H1 (cell line): Measurements from ENCODE around the gene PCDHAC1.

Experiments
- BRCA1 ChIP-seq: IDR thresholded peaks from 2 replicates; pipeline ENCODE4 v1.6.1; 2012; ENCODE audit warnings: low read depth, low read length, improper control_type of control experiment
- HDAC6 ChIP-seq: IDR thresholded peaks from one replicate; pipeline ENCODE4 v1.7.1; 2012; ENCODE audit warnings: low read depth, mild to moderate bottlenecking, inconsistent platforms, low read length, moderate library complexity
- POLR2A ChIP-seq, 2 experiments: IDR thresholded peaks; 1 replicate in 1 of 2; 2 replicates in 1 of 2; pipeline ENCODE4 v1.6.1; 2011; ENCODE audit warnings: low read depth in 2 of 2, low read length in 2 of 2, mild to moderate bottlenecking in 2 of 2; ENCODE audit errors: control extremely low read depth in 1 of 2
- POLR2AphosphoS5 ChIP-seq: IDR thresholded peaks from 2 replicates; pipeline ENCODE4 v1.6.1; 2011; ENCODE audit warnings: low read depth, low read length
- RAD21 ChIP-seq, 2 experiments: IDR thresholded peaks in 1 of 2; conservative IDR thresholded peaks in 1 of 2; 2 replicates each; pipeline ENCODE4 v1.6.1; 2011; ENCODE audit warnings: low read depth in 2 of 2, low read length in 2 of 2, improper control_type of control experiment in 1 of 2, inconsistent platforms in 1 of 2, mild to moderate bottlenecking in 1 of 2, moderate library complexity in 1 of 2
- RFX5 ChIP-seq: IDR thresholded peaks from 2 replicates; pipeline ENCODE4 v1.6.1; 2011; ENCODE audit warnings: low read depth, low read length, improper control_type of control experiment, borderline replicate concordance
- ZNF274 ChIP-seq: IDR thresholded peaks from 2 replicates; pipeline ENCODE4 v1.7.0; 2012; ENCODE audit warnings: low read length, borderline replicate concordance; ENCODE audit errors: extremely low read depth
- TF ChIP-seq, protein P1 (sequence below), 3 experiments: IDR thresholded peaks; 1 replicate in 2 of 3; 2 replicates in 1 of 3; pipeline versions ENCODE4 v1.5.1 to v1.6.1; 2011; ENCODE audit warnings: low read length in 3 of 3, mild to moderate bottlenecking in 3 of 3, inconsistent platforms in 2 of 3, low read depth in 1 of 3, moderate library complexity in 1 of 3; ENCODE audit not compliant: insufficient read depth in 1 of 3; ENCODE audit errors: control extremely low read depth in 1 of 3

DNA sequence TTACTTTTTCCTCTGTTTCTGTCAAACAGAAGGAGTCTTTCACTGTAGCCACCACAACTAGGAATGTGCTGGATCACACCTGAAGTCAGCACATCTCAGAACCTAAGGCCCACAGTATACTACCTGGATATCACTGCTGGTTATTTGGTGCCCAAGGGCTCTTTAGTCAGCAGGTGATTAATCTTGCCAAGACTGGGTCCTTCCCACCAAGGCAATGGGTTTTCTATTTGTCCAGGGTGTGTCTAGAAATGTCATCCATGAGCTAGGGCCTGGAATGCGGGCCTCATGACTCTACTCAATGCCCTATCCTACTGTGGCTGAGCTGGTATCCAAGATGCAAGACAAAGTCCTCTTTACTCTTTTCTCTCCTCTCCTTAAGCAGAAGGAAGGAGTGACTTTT is 9.8 kb upstream of the PCDHAC1 start:
- no peak for TF ChIP-seq POLR2AphosphoS5
- no peak for TF ChIP-seq BRCA1
- TF ChIP-seq, protein P1, sequence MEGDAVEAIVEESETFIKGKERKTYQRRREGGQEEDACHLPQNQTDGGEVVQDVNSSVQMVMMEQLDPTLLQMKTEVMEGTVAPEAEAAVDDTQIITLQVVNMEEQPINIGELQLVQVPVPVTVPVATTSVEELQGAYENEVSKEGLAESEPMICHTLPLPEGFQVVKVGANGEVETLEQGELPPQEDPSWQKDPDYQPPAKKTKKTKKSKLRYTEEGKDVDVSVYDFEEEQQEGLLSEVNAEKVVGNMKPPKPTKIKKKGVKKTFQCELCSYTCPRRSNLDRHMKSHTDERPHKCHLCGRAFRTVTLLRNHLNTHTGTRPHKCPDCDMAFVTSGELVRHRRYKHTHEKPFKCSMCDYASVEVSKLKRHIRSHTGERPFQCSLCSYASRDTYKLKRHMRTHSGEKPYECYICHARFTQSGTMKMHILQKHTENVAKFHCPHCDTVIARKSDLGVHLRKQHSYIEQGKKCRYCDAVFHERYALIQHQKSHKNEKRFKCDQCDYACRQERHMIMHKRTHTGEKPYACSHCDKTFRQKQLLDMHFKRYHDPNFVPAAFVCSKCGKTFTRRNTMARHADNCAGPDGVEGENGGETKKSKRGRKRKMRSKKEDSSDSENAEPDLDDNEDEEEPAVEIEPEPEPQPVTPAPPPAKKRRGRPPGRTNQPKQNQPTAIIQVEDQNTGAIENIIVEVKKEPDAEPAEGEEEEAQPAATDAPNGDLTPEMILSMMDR (IDR thresholded peaks at IDR 0.05; ENCODE audit: control extremely low read depth in 1 of 3, insufficient read depth in 1 of 3, low read depth in 1 of 3, low read length in 3 of 3): no peak
- TF ChIP-seq HDAC6: no peak
- no peak for TF ChIP-seq POLR2A (IDR thresholded peaks at IDR 0.05; ENCODE audit: control extremely low read depth in 1 of 2, low read depth in 2 of 2, low read length in 2 of 2)
- no peak for TF ChIP-seq RAD21 (IDR thresholded peaks at IDR 0.05 in 1 of 2, conservative IDR thresholded peaks at IDR 0.05 in 1 of 2; ENCODE audit: low read depth in 2 of 2, low read length in 2 of 2)
- no peak for TF ChIP-seq ZNF274
- no peak for TF ChIP-seq RFX5
